Stimulated activated naive B cell treated with anti-CD40 and anti-IgM and Interleukin-4, amounts not matched to agents 10 μg/mL and 1 μg/mL and 100 μg/mL, for 72 hours (primary cell): ENCODE results near the gene DYSF.

Source experiments
- ATAC-seq, 2 donors: fragments of 150-1000 bp; cut with Tn5 transposase; replicated peaks; 2 replicates each; pipeline ENCODE4 v1.10.0; 2021; ENCODE audit warnings: moderate library complexity in 1 of 2
- DNase-seq: peaks from one replicate; pipeline ENCODE4 v3.0.0; 2021
- H3K27ac Mint-ChIP-seq: one replicate; pipeline ENCODE4 v1.8.0; 2022; ENCODE audit warnings: mild to moderate bottlenecking, mixed read lengths
- H3K27me3 Mint-ChIP-seq, 2 donors: one replicate each; pipeline ENCODE4 v1.8.0; 2022; ENCODE audit warnings: mixed read lengths in 2 of 2
- H3K36me3 Mint-ChIP-seq, 2 donors: one replicate each; pipeline ENCODE4 v1.8.0; 2022; ENCODE audit warnings: mixed read lengths in 2 of 2, mild to moderate bottlenecking in 1 of 2
- H3K4me1 Mint-ChIP-seq, 2 donors: one replicate each; pipeline ENCODE4 v1.8.0; 2022; ENCODE audit warnings: mixed read lengths in 2 of 2, mild to moderate bottlenecking in 1 of 2
- H3K4me3 Mint-ChIP-seq, 2 donors: one replicate each; pipeline ENCODE4 v1.8.0; 2022; ENCODE audit warnings: mild to moderate bottlenecking in 2 of 2, mixed read lengths in 2 of 2, moderate library complexity in 1 of 2
- H3K9me3 Mint-ChIP-seq, 2 donors: one replicate each; pipeline ENCODE4 v1.8.0; 2022; ENCODE audit warnings: mixed read lengths in 2 of 2, mild to moderate bottlenecking in 1 of 2

Gene DYSF

DNA sequence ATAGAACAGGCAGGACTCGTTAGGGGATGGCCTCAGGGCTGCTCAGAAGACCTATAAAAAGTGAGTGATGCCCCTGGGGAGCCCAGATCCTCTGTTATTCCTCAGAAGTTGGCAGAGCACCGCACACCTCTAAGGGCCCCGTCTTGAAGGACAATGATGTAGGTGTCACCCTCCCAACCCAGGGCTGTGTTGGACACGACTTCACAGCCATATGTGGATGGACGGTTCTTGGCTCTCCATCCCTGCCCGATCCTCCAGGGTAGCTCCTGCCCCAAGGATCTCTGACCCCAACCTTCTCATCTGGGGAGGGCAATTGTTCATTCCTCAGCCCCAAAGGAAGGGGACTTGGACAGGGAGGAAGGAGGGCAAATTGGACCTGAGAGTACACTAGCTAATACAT, 246.1 kb downstream of the DYSF start:
- no peaks in the 10 kb centered on the region for H3K9me3 Mint-ChIP-seq
- ATAC-seq (no peak), DNase-seq (no peak)
- H3K27ac Mint-ChIP-seq, result no peak overlapping the region
- no peak overlapping the region for H3K4me3 Mint-ChIP-seq
- no peaks in the 10 kb centered on the region for H3K4me1 Mint-ChIP-seq
- no peaks in the 10 kb centered on the region for H3K36me3 Mint-ChIP-seq
- no peaks in the 10 kb centered on the region for H3K27me3 Mint-ChIP-seq

DNA sequence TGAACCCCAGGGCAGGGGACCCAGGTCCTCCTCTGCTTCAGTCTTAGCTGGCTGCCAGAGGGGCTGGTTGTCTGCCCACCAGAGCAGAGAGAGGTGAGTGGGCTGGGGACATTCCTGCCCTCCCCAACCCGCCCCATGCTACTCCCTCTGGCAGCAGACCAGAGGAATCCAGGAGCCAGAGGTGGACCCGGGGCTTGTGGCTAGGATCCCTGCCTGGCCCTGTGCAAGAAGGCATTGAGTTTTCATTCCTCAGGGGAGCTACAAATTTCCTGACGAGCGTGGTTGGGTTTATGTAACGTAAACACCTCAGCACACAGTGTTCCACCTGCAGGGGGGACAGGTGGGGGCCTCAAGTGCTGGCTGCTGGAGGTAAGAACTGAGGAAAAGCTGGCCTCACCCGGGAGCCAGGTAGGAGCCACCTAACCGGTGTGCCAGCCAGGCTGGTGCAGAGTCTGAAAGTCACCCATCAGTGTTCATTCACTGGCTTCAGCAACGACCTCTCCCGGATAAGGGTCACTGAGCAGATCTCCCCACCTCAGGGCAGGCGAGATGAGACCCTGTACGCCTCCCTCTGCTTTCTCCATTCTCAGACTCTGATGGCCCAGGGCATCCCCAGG, 246.8 kb downstream of the DYSF start:
- no peaks in the 10 kb centered on the region for H3K27me3 Mint-ChIP-seq
- peaks cover 0 to 1% of the 10 kb centered on the region in 2 donors for H3K4me1 Mint-ChIP-seq
- no peak overlapping the region for H3K4me3 Mint-ChIP-seq
- no peaks in the 10 kb centered on the region for H3K9me3 Mint-ChIP-seq
- no peaks in the 10 kb centered on the region for H3K36me3 Mint-ChIP-seq
- no peak for ATAC-seq
- DNase-seq, result no peak
- H3K27ac Mint-ChIP-seq, result no peak overlapping the region

DNA sequence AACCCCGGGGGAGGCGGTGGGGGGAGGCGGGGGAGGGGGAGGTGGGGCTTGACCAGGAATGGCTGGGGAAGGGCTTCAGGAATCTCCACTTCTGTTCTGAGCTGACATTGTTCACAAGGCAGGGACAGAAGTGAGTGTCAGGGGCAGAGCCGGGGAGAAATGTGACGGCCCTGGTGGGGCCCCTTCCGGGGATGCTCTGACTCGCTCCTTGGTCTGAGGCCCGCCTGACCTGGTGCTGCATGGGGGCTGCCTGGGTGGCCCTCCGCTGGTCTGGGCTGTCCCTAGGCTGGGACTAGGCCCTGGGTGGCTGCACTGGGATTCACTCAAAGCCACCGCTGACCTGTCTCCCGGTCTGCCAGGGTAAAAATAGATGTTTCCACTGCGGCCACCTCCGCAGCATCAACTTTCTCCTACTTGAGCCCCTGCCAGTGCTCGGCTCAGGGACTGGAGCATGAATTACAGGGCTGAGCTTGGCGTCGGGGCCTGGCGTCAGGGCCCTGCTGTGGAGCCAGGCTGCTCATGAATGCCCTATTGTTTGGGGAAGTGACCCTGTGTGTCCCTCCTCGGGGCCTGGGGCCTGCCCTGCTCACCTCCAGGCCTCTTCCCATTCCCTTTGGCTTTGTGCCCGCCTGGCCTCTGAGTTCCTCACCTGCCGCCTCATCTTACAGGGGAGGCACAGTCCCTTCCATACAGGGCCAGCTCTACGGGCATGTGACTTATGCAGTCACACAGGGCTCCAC, 247.5 kb downstream of the DYSF start:
- DNase-seq (no peak), ATAC-seq (no peak)
- H3K27ac Mint-ChIP-seq, result no peak overlapping the region
- no peaks in the 10 kb centered on the region for H3K36me3 Mint-ChIP-seq
- no peaks in the 10 kb centered on the region for H3K27me3 Mint-ChIP-seq
- H3K4me3 Mint-ChIP-seq, result no peak overlapping the region
- no peaks in the 10 kb centered on the region for H3K9me3 Mint-ChIP-seq
- H3K4me1 Mint-ChIP-seq, result peaks cover 0 to 1% of the 10 kb centered on the region in 2 donors

DNA sequence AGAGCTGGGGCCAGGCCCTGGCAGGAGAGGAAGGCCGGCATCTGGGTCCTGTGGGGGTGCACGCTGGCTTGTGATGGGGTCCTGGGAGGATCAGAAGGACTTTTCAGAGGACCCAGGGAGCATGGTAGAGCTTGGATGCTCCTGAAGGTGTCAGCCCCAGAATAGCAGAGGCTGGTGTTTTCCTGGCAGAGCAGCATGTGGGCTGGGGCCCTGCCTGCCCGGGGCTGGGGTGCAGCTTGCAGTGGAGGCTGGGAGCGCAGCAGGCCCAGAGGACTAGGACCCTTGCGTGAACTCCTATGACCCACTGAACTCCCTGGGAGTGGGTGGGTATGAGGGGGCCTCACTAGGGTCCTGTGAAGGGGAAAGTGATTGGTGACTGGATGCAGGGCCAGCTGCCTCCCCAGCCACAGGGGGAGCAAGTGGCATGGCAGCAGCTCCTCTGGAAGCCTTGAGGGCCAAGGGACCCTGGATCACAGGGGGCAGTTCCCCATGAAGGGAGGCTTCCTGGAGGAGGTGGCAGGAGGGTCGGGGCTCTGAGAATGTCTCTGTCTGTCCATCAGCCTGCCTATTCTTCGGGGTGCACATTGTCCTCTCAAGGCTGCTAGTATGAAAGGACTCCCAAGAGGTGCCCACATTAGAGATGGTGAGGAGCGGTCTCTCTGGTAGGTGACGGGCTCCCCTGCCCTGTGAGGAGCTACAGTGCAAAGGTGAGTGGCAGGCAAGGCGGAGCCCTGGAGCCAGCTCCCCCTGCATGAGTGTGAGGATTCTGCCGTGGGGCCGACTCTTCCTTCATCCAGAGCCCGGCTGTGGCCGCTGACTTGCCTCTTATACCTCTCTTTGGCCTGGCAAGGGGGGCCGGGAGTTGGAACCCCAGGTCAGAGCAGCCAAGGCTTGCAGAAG, 249.0 kb downstream of the DYSF start:
- H3K4me3 Mint-ChIP-seq, result no peak overlapping the region
- no peaks in the 10 kb centered on the region for H3K9me3 Mint-ChIP-seq
- no peak overlapping the region for H3K27ac Mint-ChIP-seq
- H3K36me3 Mint-ChIP-seq, result no peaks in the 10 kb centered on the region
- H3K4me1 Mint-ChIP-seq, result peaks cover 0 to 1% of the 10 kb centered on the region in 2 donors
- H3K27me3 Mint-ChIP-seq, result no peaks in the 10 kb centered on the region
- DNase-seq (no peak), ATAC-seq (no peak)

DNA sequence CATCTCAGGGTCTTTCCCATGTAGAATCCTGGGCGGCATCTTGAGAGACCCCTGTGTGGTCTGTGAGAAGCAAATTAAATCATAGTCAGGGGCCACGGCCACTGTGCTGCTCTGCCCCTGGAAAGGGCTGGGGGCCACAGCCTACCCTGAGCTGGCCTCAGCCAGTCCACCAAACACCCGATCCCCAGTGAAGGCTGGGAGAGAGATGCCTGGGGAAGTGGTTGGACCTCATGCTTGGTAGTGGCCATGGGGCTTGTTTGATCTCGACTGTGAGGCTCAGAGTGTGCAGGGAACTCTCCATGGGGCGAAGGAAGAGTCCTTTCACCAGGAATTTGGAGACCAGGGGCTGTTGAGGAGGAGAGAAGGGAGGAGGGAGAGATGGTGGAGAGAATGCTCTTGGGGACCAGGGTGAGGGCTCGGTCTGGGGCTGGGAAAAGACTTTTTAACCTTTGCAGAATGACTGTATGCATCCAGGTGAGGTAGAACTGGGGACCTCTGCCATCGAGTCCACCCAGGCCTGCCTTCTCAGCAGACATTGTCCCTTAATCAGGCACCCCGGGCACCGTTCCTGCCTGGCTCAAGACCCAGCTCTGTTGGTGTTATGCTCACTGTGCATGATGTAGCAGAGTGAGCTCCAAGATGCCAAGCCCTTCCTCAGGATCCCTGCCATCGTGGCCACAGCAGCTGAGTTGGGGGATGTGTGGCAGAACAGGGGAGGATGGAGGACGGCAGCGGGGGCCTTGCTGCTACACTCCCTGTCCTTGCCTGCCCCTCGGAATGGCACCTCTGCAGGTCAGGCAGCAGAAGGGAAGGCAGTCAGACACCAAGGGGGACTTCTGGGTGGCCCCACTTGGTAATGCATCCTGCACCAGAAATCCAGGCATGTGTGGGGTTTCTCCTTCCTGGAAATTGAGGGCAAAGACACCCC, 249.9 kb downstream of the DYSF start:
- Mint-ChIP-seq H3K27me3 (no peaks in the 10 kb centered on the region), H3K4me3 (no peak overlapping the region), H3K4me1 (peaks cover 0 to 1% of the 10 kb centered on the region in 2 donors), H3K9me3 (no peaks in the 10 kb centered on the region), H3K36me3 (no peaks in the 10 kb centered on the region), H3K27ac (no peak overlapping the region)
- DNase-seq (no peak), ATAC-seq (no peak)

DNA sequence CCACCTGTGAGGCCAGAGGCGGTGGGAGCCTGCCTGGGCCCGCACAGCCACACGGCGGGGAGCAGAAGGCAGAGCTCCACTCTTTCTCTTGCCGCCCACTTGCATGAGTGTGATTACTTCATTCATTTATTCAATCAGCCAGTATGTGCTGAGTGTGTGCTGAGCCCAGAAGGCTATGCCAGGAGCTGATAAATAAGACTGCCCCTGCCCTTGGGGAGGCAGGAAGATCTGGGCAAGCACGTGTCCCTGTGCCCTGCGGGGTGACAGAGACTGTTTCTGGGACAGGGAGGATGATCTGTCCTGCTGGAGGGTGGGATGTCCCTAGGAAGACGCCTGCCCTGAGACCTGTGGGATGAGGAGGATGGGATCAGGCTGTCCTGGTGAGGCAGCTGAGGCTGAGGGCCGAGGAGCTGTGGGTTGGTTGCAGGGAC, 250.8 kb downstream of the DYSF start:
- Mint-ChIP-seq H3K36me3 (no peaks in the 10 kb centered on the region), H3K27ac (no peak overlapping the region)

DNA sequence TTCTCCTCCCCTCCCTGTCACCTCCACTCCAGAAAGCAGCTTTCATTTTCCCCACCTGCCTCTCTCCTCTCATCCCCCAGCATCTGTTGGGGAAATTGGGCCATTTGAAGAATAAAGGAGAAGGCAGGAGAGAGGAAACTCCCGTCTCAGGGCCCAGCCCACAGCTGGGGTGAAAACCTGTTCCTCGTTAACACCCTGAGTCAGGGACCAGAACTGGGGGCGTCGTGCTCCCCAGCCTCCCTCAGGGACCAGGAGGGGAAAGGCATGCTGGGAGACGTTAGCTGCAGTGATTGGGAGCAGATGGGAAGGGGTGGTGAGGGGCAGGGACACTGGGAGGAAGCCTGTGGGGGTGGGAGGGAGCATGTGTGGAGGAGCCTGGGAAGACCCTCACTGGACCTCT, 251.3 kb downstream of the DYSF start:
- H3K27me3 Mint-ChIP-seq, result no peaks in the 10 kb centered on the region
- H3K9me3 Mint-ChIP-seq, result no peaks in the 10 kb centered on the region
- peaks cover 0 to 1% of the 10 kb centered on the region in 2 donors for H3K4me1 Mint-ChIP-seq
- no peaks in the 10 kb centered on the region for H3K36me3 Mint-ChIP-seq
- ATAC-seq, result no peak
- no peak overlapping the region for H3K4me3 Mint-ChIP-seq
- DNase-seq, result no peak
- no peak overlapping the region for H3K27ac Mint-ChIP-seq

More for the DNA sequence above, 250.8 kb downstream of the DYSF start:
- DNase-seq (no peak), ATAC-seq (no peak)
- Mint-ChIP-seq H3K4me1 (peaks cover 0 to 1% of the 10 kb centered on the region in 2 donors), H3K27me3 (no peaks in the 10 kb centered on the region), H3K4me3 (no peak overlapping the region), H3K9me3 (no peaks in the 10 kb centered on the region)

DNA sequence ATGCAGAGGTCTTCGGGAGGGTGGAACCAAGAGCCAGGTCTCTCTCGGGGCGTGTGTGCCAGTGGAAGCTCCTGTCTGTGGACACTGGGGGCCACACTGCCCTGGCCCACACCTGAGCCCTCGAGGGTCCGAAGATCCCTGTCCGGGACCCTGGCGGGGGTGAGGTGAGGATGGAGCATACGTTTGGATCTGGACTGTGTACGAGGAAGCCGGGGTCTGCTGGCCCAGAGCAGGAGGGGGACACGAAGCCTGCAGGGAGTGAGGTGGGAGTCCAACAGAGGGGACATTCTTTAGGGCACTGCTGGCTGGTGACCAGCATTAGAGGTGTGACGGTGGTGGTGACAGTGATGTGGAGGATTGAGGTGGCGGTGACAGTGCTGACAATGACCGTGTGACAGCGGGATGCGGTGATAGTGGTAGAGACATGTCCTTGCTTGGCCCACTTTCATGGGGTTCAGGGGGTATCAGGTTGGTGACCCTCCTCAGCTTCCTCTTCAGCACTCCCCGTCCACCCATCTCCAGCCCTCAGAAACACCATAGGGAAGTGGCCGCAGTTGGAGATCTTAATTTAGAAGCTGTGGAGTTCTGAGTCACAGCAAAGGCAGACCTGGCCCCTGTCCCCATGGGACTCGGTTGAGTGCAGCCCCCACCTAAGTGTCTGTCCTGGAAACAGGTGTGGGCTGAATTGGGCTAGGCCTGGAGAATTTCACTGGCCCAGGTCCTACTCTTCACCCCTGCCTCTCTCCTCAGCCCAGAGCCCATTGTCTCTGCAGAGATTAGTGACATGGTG, 252.0 kb downstream of the DYSF start:
- no peaks in the 10 kb centered on the region for H3K27me3 Mint-ChIP-seq
- no peaks in the 10 kb centered on the region for H3K9me3 Mint-ChIP-seq
- ATAC-seq (no peak), DNase-seq (no peak)
- H3K36me3 Mint-ChIP-seq, result no peaks in the 10 kb centered on the region
- no peak overlapping the region for H3K4me3 Mint-ChIP-seq
- H3K27ac Mint-ChIP-seq, result no peak overlapping the region
- peaks cover 0 to 1% of the 10 kb centered on the region in 2 donors for H3K4me1 Mint-ChIP-seq

DNA sequence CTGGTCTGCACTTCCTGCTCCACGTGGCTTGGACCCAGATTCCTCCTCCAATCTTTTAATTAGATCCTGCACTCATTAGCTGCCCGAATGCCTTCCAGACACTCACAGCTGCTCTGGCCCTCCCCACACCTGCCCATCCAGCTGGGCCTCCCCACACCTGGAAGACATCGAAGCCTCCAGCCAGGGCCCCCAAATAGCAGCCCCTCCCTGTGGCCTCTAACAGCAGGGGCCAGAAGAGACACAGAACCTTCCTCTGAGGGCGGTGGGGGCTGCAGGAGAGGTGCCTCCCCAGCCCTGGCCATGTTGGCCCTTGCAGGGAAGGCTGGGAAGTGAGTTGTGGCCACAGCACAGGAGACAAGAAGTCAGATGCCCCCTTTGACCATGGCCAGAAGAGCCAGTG, 252.8 kb downstream of the DYSF start:
- DNase-seq (no peak), ATAC-seq (no peak)
- H3K36me3 Mint-ChIP-seq, result no peaks in the 10 kb centered on the region
- peaks cover 0 to 1% of the 10 kb centered on the region in 2 donors for H3K4me1 Mint-ChIP-seq
- H3K4me3 Mint-ChIP-seq, result no peak overlapping the region
- H3K27ac Mint-ChIP-seq, result no peak overlapping the region
- no peaks in the 10 kb centered on the region for H3K9me3 Mint-ChIP-seq
- H3K27me3 Mint-ChIP-seq, result no peaks in the 10 kb centered on the region

DNA sequence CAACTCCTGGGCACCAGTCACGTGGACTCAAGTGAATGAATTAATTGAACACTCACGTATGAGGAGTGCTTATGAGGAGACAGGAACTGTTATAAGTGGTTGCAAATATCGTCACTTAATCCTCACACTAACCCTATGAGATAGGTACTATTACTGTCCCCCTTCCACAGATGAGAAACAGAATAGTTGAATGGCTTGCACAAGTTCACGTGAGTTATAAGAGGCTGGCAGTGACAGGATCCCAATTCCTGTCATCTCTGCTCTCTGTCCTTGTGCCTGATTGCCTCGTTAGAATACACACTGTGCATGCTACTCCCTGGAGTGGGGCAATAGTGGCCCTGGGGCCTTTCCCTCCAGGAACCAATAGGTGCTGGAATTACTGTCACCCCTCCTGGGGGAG, 253.5 kb downstream of the DYSF start:
- ATAC-seq (no peak), DNase-seq (no peak)
- H3K27me3 Mint-ChIP-seq, result peaks cover 5% of the 10 kb centered on the region in 2 donors
- no peak overlapping the region for H3K27ac Mint-ChIP-seq
- peaks cover 0 to 1% of the 10 kb centered on the region in 2 donors for H3K4me1 Mint-ChIP-seq
- no peaks in the 10 kb centered on the region for H3K9me3 Mint-ChIP-seq
- no peaks in the 10 kb centered on the region for H3K36me3 Mint-ChIP-seq
- no peak overlapping the region for H3K4me3 Mint-ChIP-seq

DNA sequence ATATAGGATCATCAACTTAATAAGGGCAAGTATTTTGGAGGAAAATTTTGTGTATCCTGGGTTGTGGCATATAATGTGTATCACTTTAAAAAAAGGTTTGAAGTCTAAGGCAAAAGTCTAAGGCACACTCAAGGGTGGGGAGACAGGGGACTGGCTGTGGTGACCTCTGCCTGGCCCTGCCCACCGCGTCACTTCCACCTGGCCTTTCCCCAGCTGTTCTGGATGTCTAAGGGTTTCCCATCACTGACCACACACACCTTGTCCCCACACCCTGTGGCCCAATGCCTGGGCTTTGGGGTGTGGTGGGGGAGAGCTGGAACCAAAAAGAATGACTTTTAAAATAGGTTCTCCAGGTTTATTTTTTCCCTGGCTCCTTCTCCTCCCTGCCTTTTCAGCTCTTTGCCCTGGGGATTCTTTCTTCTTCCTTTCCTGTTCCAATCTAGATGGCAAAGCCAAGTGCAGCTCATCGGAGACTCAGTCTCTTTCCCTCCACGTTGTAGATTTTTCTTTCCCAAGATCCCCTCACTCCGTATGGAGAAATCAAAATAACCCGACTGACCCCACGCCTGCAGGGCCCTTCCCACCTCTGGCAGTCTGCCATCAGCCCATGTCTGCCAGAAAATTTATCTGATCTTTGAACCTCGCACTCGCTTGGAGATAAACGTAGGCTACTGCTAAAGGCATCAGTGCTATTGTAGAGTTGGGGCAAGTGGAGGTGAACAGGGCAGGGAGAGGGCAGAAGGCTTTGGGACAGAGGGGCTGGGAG, 257.2 kb downstream of the DYSF start:
- H3K27me3 Mint-ChIP-seq, result peaks cover 6% of the 10 kb centered on the region in 2 donors
- H3K36me3 Mint-ChIP-seq, result no peaks in the 10 kb centered on the region
- no peak overlapping the region for H3K27ac Mint-ChIP-seq
- no peaks in the 10 kb centered on the region for H3K9me3 Mint-ChIP-seq
- ATAC-seq (no peak), DNase-seq (no peak)
- H3K4me1 Mint-ChIP-seq, result no peaks in the 10 kb centered on the region
- H3K4me3 Mint-ChIP-seq, result no peak overlapping the region

DNA sequence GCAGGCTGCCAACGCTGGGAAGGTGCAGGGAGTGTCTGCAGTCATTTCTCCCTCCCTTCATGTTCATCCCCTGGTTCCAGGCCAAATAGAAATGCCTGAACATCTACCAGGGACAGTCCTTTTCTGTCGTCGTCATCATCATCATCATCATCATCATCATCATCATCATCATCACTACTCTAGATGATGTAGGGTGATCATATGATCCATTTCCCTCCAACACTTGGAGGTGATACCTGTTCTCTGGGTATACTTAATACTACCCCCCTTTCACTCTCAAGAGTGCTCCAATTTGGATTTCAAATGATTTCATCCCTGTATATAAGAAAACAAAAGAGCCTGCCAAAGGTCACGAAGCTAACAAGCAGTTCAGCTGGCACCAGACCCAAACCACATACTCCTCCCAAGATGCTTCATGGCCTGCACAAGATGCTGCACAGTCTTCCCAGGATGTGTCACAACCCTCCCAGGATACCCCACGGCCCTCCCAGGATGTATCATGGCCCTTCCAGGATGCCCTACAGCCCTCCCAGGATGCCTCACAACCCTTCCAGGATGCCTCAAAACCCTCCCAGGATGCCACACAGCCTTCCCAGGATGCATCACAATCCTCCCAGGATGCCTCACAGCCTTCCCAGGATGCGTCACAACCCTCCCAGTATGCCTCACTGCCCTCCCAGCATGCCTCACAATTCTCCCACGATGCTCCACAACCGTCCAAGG, 257.9 kb downstream of the DYSF start:
- H3K27ac Mint-ChIP-seq, result no peak overlapping the region
- no peaks in the 10 kb centered on the region for H3K36me3 Mint-ChIP-seq
- ATAC-seq (no peak), DNase-seq (no peak)
- no peaks in the 10 kb centered on the region for H3K9me3 Mint-ChIP-seq
- no peak overlapping the region for H3K4me3 Mint-ChIP-seq
- H3K27me3 Mint-ChIP-seq, result peaks cover 6% of the 10 kb centered on the region in 2 donors
- H3K4me1 Mint-ChIP-seq, result no peaks in the 10 kb centered on the region
